ENCODE data around the gene ADRM1. TPM values are rescaled to one million over a fixed set of nuclear protein-coding genes. Genes with fewer than 3 reads are reported as not detected.

The ADRM1 gene
- total and polyA plus RNA-seq, 12 donors = 50.6 to 254 (median 126) TPM

GRCh38 chr20:62296724-62297448, 5.9 kb upstream of the ADRM1 start:
- H3K9me3 ChIP-seq (replicated peaks in 1 of 3) = no peaks in the 10 kb centered on the region
- peak overlapping the region in 2 of 5 donors; percentile 30 to 49 for H3K27ac ChIP-seq
- H3K36me3 ChIP-seq (replicated peaks in 1 of 2) = peaks cover 0 to 28% of the 10 kb centered on the region in 2 donors
- H3K4me3 ChIP-seq = no peak overlapping the region
- no peak for TF ChIP-seq CTCF (IDR thresholded peaks at IDR 0.05)
- DNase-seq = peak in 4 of 7 donors; percentile 61 to 72 (median 66)
- H3K27me3 ChIP-seq = no peaks in the 10 kb centered on the region
- intact Hi-C loops (cut with DNase I) = no loop called here
- WGBS, 4 donors = 64 to 78% (median 72%) methylated on average over 18 to 30 of the region's 30 CpGs
- H3K4me1 ChIP-seq (replicated peaks in 1 of 2) = peaks cover 0 to 5% of the 10 kb centered on the region in 2 donors

- Histone ChIP-seq H3K36me3 (replicated peaks in 1 of 2) (peaks cover 0 to 24% of the 10 kb centered on the region in 2 donors), H3K4me3 (no peak overlapping the region), H3K27ac (peak overlapping the region in 2 of 5 donors; percentile 30 to 49), H3K27me3 (no peaks in the 10 kb centered on the region), H3K4me1 (replicated peaks in 1 of 2) (peaks cover 0 to 5% of the 10 kb centered on the region in 2 donors), H3K9me3 (replicated peaks in 1 of 3) (no peaks in the 10 kb centered on the region)
- WGBS, 4 donors = 74 to 83% (median 80%) methylated on average over 22 to 29 of the region's 29 CpGs
- intact Hi-C loops (cut with DNase I) = no loop called here
- DNase-seq = no peak
- no peak for TF ChIP-seq POLR2A (IDR thresholded peaks at IDR 0.05)
- no peak for TF ChIP-seq CTCF (IDR thresholded peaks at IDR 0.05)
Observed at GRCh38 chr20:62297449-62298227, 5.2 kb upstream of the ADRM1 start.

GRCh38 chr20:62298577-62299249, 4.1 kb upstream of the ADRM1 start:
- no peak for DNase-seq
- Histone ChIP-seq H3K4me3 (no peak overlapping the region), H3K36me3 (replicated peaks in 1 of 2) (peaks cover 0 to 20% of the 10 kb centered on the region in 2 donors), H3K4me1 (replicated peaks in 1 of 2) (peaks cover under 1 to 6% of the 10 kb centered on the region in 2 donors), H3K27me3 (no peaks in the 10 kb centered on the region), H3K27ac (no peak overlapping the region), H3K9me3 (replicated peaks in 1 of 3) (no peaks in the 10 kb centered on the region)
- intact Hi-C loops (cut with DNase I) = no loop called here
- WGBS, 4 donors = 87 to 93% (median 90%) methylated on average over 23 to 33 of the region's 33 CpGs
- TF ChIP-seq CTCF (IDR thresholded peaks at IDR 0.05) = no peak
- no peak for TF ChIP-seq POLR2A (IDR thresholded peaks at IDR 0.05)

All from adrenal gland (tissue), 12 donors.